SH-SY5Y (cell line): Measurements from ENCODE around the gene BIN1.

Source experiments
- GATA2 ChIP-seq: IDR thresholded peaks from 2 replicates; pipeline ENCODE4 v1.6.1; 2011; ENCODE audit warnings: mild to moderate bottlenecking, low read depth, low read length
- GATA3 ChIP-seq: IDR thresholded peaks from 2 replicates; pipeline ENCODE4 v1.6.1; 2011; ENCODE audit warnings: low read depth, mild to moderate bottlenecking, low read length, moderate library complexity

DNA sequence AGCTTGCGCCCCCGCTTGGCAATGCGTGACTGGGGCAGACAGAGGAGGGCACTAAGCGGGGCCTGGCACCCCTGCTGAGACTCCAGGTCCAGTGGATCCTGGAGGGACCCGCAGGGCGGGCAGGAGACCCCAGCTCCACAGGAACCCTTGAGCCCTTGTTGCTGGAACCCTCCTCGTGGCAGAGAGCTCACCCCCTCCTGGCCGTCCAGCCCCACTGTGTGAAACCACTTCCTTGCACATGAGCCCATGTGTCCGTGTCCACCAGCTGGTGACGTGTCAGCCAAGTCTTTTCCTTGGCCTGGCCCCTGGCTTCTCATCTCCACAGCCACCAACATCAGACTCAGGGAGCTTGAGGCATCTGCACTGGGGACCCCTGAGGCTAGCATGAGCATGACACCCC lies 38.0 kb downstream of the BIN1 start:
- no peak for TF ChIP-seq GATA2
- no peak for TF ChIP-seq GATA3
